Measurements from ENCODE around the gene ZDHHC13.

DNA sequence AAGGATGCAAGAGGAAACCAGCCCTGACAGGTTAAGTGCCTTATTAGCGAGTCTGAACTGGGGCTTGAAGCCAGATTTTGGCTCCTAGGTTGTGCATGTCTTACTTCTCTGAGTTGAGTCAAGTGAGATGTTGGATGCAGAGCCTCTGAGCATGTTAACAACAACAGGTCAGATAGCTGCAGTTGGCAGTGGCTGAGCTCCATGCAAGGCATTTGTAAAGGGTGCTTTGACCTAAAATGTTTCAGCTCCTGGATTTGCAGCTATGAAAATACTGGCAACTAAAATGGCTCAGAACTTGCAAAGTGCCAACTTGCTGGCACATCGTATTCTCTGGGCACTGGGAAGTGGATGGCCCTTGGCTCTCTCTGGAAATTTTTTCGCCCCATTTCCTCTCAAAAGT, 101.2 kb downstream of the ZDHHC13 start:
- TF ChIP-seq, protein P1, sequence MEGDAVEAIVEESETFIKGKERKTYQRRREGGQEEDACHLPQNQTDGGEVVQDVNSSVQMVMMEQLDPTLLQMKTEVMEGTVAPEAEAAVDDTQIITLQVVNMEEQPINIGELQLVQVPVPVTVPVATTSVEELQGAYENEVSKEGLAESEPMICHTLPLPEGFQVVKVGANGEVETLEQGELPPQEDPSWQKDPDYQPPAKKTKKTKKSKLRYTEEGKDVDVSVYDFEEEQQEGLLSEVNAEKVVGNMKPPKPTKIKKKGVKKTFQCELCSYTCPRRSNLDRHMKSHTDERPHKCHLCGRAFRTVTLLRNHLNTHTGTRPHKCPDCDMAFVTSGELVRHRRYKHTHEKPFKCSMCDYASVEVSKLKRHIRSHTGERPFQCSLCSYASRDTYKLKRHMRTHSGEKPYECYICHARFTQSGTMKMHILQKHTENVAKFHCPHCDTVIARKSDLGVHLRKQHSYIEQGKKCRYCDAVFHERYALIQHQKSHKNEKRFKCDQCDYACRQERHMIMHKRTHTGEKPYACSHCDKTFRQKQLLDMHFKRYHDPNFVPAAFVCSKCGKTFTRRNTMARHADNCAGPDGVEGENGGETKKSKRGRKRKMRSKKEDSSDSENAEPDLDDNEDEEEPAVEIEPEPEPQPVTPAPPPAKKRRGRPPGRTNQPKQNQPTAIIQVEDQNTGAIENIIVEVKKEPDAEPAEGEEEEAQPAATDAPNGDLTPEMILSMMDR (IDR thresholded peaks at IDR 0.05): no peak
- no peak for TF ChIP-seq POLR2A (IDR thresholded peaks at IDR 0.05)
